ENCODE results near the gene CGB5.
"Not testable (repeated sequence)": the region's sequence is repeated elsewhere in the genome, so short reads cannot be mapped to it uniquely, and the experiment has no call there.

GRCh38 chr19:49018388-49019241 is 25.0 kb upstream of the CGB5 start:
- TF ChIP-seq POLR2A (IDR thresholded peaks at IDR 0.05; ENCODE audit: low read length); GATA1 (IDR thresholded peaks at IDR 0.05; ENCODE audit: low read depth, low read length): not testable (repeated sequence)

Measured in erythroblast (primary cell).